Stomach (tissue), 4 donors: ENCODE measurements around the gene EPYC.

ENCODE experiments used
- CTCF ChIP-seq, 7 experiments: fragments of 450-650 bp in 4 of 7; fragments of 200-600 bp in 3 of 7; sonication (generic) in 3 of 7; IDR thresholded peaks; one replicate each; pipeline ENCODE4 v1.5.1; 2016 to 2019; ENCODE audit warnings: antibody characterized with exemption in 7 of 7, control low read depth in 2 of 7, mild to moderate bottlenecking in 1 of 7
- POLR2A ChIP-seq, 4 donors: fragments of 450-650 bp; IDR thresholded peaks; one replicate each; pipeline ENCODE4 v1.6.1; 2016; ENCODE audit warnings: antibody characterized with exemption in 4 of 4, control low read depth in 2 of 4, mild to moderate bottlenecking in 1 of 4, moderate library complexity in 1 of 4
- POLR2AphosphoS5 ChIP-seq, 3 donors: sonication (generic); formaldehyde crosslinking; IDR thresholded peaks; one replicate each; pipeline ENCODE4 v1.6.1; 2016; ENCODE audit warnings: antibody characterized with exemption in 3 of 3

GRCh38 chr12:91033251-91033650 is 28.5 kb upstream of the EPYC start:
- TF ChIP-seq POLR2AphosphoS5 (IDR thresholded peaks at IDR 0.05) (no peak), CTCF (IDR thresholded peaks at IDR 0.05) (no peak), POLR2A (IDR thresholded peaks at IDR 0.05) (no peak)
